H9 (cell line): ENCODE measurements around the gene PIK3CG. TPM values are rescaled to one million over a fixed set of nuclear protein-coding genes. Genes with fewer than 3 reads are reported as not detected.

Source experiments
- DNase-seq: peaks from one replicate; pipeline ENCODE4 v3.0.0-alpha.2; 2017
- H2AFZ ChIP-seq: one replicate; pipeline ENCODE4 v1.6.1; 2013; ENCODE audit warnings: mild to moderate bottlenecking, low read length, control low read depth, moderate library complexity
- H2AK5ac ChIP-seq: 2 replicates; pipeline ENCODE4 v1.6.1; 2013; ENCODE audit warnings: low read length, control low read depth, mixed read lengths; ENCODE audit not compliant: insufficient read length
- H2BK120ac ChIP-seq: one replicate; pipeline ENCODE4 v1.6.1; 2013; ENCODE audit warnings: low read depth, mild to moderate bottlenecking, low read length, control low read depth, inconsistent platforms; ENCODE audit not compliant: poor library complexity, severe bottlenecking
- H2BK12ac ChIP-seq: 2 replicates; pipeline ENCODE4 v1.6.1; 2013; ENCODE audit warnings: low read length, control low read depth, mixed read lengths, low read depth; ENCODE audit not compliant: insufficient read length
- H2BK15ac ChIP-seq: 2 replicates; pipeline ENCODE4 v1.6.1; 2013; ENCODE audit warnings: low read depth, low read length, control low read depth
- H2BK20ac ChIP-seq: one replicate; pipeline ENCODE4 v1.6.1; 2013; ENCODE audit warnings: low read depth, mild to moderate bottlenecking, low read length, control low read depth, inconsistent platforms; ENCODE audit not compliant: poor library complexity, severe bottlenecking
- H2BK5ac ChIP-seq: 2 replicates; pipeline ENCODE4 v1.6.1; 2013; ENCODE audit warnings: low read length, control low read depth, mixed read lengths; ENCODE audit not compliant: insufficient read length
- H3K14ac ChIP-seq: 2 replicates; pipeline ENCODE4 v1.6.1; 2013; ENCODE audit warnings: low read length, control low read depth; ENCODE audit not compliant: insufficient read depth
- H3K18ac ChIP-seq: 2 replicates; pipeline ENCODE4 v1.6.1; 2013; ENCODE audit warnings: low read depth, mild to moderate bottlenecking, mixed read lengths, low read length, control low read depth; ENCODE audit not compliant: insufficient read length
- H3K23ac ChIP-seq: 2 replicates; pipeline ENCODE4 v1.6.1; 2013; ENCODE audit warnings: low read length, control low read depth, mixed read lengths, low read depth; ENCODE audit not compliant: insufficient read length
- H3K23me2 ChIP-seq: 2 replicates; pipeline ENCODE4 v1.6.1; 2013; ENCODE audit warnings: low read depth, mild to moderate bottlenecking, mixed read lengths, low read length, control low read depth; ENCODE audit not compliant: insufficient read length, poor library complexity, severe bottlenecking
- H3K27ac ChIP-seq: 2 replicates; pipeline ENCODE4 v1.5.1; 2013; ENCODE audit warnings: low read length, control low read depth, mixed read lengths, low read depth; ENCODE audit not compliant: insufficient read length
- H3K27me3 ChIP-seq: 2 replicates; pipeline ENCODE4 v1.6.1; 2013; ENCODE audit warnings: low read length, control low read depth, inconsistent platforms; ENCODE audit not compliant: insufficient read depth
- H3K4ac ChIP-seq: 2 replicates; pipeline ENCODE4 v1.6.1; 2013; ENCODE audit warnings: low read depth, mild to moderate bottlenecking, control low read depth, inconsistent platforms, low read length, moderate library complexity
- H3K4me1 ChIP-seq: 2 replicates; pipeline ENCODE4 v1.6.1; 2013; ENCODE audit warnings: low read length, control low read depth, inconsistent platforms; ENCODE audit not compliant: insufficient read depth
- H3K4me2 ChIP-seq: 2 replicates; pipeline ENCODE4 v1.6.1; 2013; ENCODE audit warnings: low read length, control low read depth, mixed read lengths; ENCODE audit not compliant: insufficient read length, insufficient read depth
- H3K56ac ChIP-seq: 2 replicates; pipeline ENCODE4 v1.6.1; 2013; ENCODE audit warnings: low read depth, mild to moderate bottlenecking, mixed read lengths, low read length, control low read depth; ENCODE audit not compliant: insufficient read length
- H3K79me1 ChIP-seq: 2 replicates; pipeline ENCODE4 v1.6.1; 2013; ENCODE audit warnings: low read depth, mild to moderate bottlenecking, moderate library complexity, low read length, control low read depth, inconsistent platforms; ENCODE audit not compliant: insufficient read depth, poor library complexity, severe bottlenecking
- H3K79me2 ChIP-seq: 2 replicates; pipeline ENCODE4 v1.6.1; 2013; ENCODE audit warnings: low read length, control low read depth, inconsistent platforms; ENCODE audit not compliant: insufficient read depth
- H3K9ac ChIP-seq: 2 replicates; pipeline ENCODE4 v1.6.1; 2013; ENCODE audit warnings: low read length, control low read depth, mixed read lengths; ENCODE audit not compliant: insufficient read length; ENCODE audit errors: extremely low read depth
- H3K9me3 ChIP-seq: one replicate; pipeline ENCODE4 v1.6.1; 2013; ENCODE audit warnings: low read depth, low read length, inconsistent platforms; ENCODE audit not compliant: control insufficient read depth
- H3T11ph ChIP-seq: one replicate; pipeline ENCODE4 v1.6.1; 2013; ENCODE audit warnings: mild to moderate bottlenecking, low read length, control low read depth, inconsistent platforms
- H4K20me1 ChIP-seq: one replicate; pipeline ENCODE4 v1.6.1; 2013; ENCODE audit not compliant: control insufficient read depth, insufficient read length, insufficient read depth
- H4K5ac ChIP-seq: 2 replicates; pipeline ENCODE4 v1.6.1; 2013; ENCODE audit warnings: low read depth, mild to moderate bottlenecking, mixed read lengths, low read length, control low read depth; ENCODE audit not compliant: insufficient read length
- H4K8ac ChIP-seq: replicated peaks from 2 replicates; pipeline ENCODE4 v1.6.1; 2013; ENCODE audit warnings: low read length, control low read depth, mixed read lengths, low read depth; ENCODE audit not compliant: insufficient read length
- H4K91ac ChIP-seq: 2 replicates; pipeline ENCODE4 v1.6.1; 2013; ENCODE audit warnings: low read depth, mild to moderate bottlenecking, moderate library complexity, mixed read lengths, low read length, control low read depth; ENCODE audit not compliant: insufficient read length
- H3K27ac Mint-ChIP-seq, 3 experiments: 2 replicates in 2 of 3; 3 replicates in 1 of 3; pipeline ENCODE4 v1.8.0; 2020 to 2021; ENCODE audit warnings: mixed read lengths in 3 of 3, mild to moderate bottlenecking in 1 of 3, moderate library complexity in 1 of 3
- H3K27me3 Mint-ChIP-seq: 2 replicates; pipeline ENCODE4 v1.8.0; 2021; ENCODE audit warnings: low read depth, mild to moderate bottlenecking, moderate library complexity, mixed read lengths
- H3K36me3 Mint-ChIP-seq, 3 experiments: 2 replicates in 2 of 3; 3 replicates in 1 of 3; pipeline ENCODE4 v1.8.0; 2020 to 2021; ENCODE audit warnings: low read depth in 3 of 3, mixed read lengths in 3 of 3; ENCODE audit not compliant: insufficient read depth in 1 of 3
- H3K4me1 Mint-ChIP-seq, 2 experiments: 2 replicates each; pipeline ENCODE4 v1.8.0; 2020; ENCODE audit warnings: mixed read lengths in 2 of 2
- H3K4me3 Mint-ChIP-seq, 2 experiments: 2 replicates in 1 of 2; 3 replicates in 1 of 2; pipeline ENCODE4 v1.8.0; 2020 to 2021; ENCODE audit warnings: mild to moderate bottlenecking in 2 of 2, mixed read lengths in 2 of 2, moderate library complexity in 1 of 2
- H3K9me3 Mint-ChIP-seq, 2 experiments: 2 replicates in 1 of 2; 3 replicates in 1 of 2; pipeline ENCODE4 v1.8.0; 2020; ENCODE audit warnings: mild to moderate bottlenecking in 2 of 2, mixed read lengths in 2 of 2, moderate library complexity in 1 of 2
- WGBS: extraction: QIAGEN DNeasy Blood & Tissue Kit; methylation state at CpG from one replicate; pipeline ENCODE4 v1.1.7; 2013; ENCODE audit warnings: missing lambda C conversion rate, low lambda C conversion rate, mixed read lengths; ENCODE audit not compliant: insufficient read length; ENCODE audit errors: extremely low coverage; 5-methylcytosine and 5-hydroxymethylcytosine counted together
- total RNA-seq: library from RNA; stranded (reverse); gene quantifications from 2 replicates; pipeline ENCODE4 v1.2.1, GENCODE V29; 2021
- TF ChIP-seq, protein P1 (sequence below): fragments of 200-600 bp; sonication (generic); conservative IDR thresholded peaks from 3 replicates; pipeline ENCODE4 v1.8.0; 2021; ENCODE audit warnings: antibody characterized with exemption, mild to moderate bottlenecking

Gene PIK3CG
- total RNA-seq, 1 experiment from 2014 or later: not detected

DNA sequence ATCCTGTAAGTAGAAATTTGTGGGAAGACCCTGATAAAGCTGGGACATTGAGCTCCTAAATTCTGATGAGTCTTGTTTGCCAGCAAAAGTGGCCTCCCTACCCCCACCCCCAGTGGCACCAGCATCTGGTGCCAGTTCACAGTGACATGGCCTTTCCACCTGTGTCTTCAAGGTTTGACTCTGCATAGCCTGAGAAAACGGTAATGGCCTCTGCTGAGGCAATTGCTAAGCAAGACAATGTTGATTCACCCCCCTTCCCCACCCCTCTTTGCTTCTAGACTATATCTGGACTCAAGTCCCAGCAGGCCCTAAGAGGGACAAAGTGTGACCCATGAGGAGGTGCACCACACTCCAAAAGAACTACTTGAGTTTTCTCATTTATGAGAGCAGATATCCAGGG is 48.0 kb upstream of the PIK3CG start:
- H3K9me3 Mint-ChIP-seq: no peaks in the 10 kb centered on the region
- Histone ChIP-seq H3K79me2 (no peaks in the 10 kb centered on the region), H4K5ac (no peak overlapping the region), H3K23ac (no peak overlapping the region), H4K91ac (no peak overlapping the region), H3K79me1 (no peaks in the 10 kb centered on the region), H2BK20ac (no peak overlapping the region), H3T11ph (no peak overlapping the region), H3K27ac (no peak overlapping the region), H4K20me1 (no peaks in the 10 kb centered on the region), H2BK120ac (no peak overlapping the region), H3K4me2 (no peak overlapping the region), H3K18ac (no peak overlapping the region), H3K23me2 (no peaks in the 10 kb centered on the region), H4K8ac (no peak overlapping the region), H2BK12ac (no peak overlapping the region), H2BK5ac (no peak overlapping the region), H2AK5ac (no peak overlapping the region), H3K4ac (no peak overlapping the region), H3K56ac (no peak overlapping the region), H3K27me3 (no peaks in the 10 kb centered on the region), H3K9me3 (no peaks in the 10 kb centered on the region), H3K4me1 (no peaks in the 10 kb centered on the region), H3K9ac (no peak overlapping the region), H2AFZ (no peak overlapping the region), H3K14ac (no peak overlapping the region), H2BK15ac (no peak overlapping the region)
- H3K36me3 Mint-ChIP-seq: no peaks in the 10 kb centered on the region
- DNase-seq: no peak
- H3K4me1 Mint-ChIP-seq: peaks cover 2 to 7% of the 10 kb centered on the region in 2 experiments; a peak in 3 of 4 replicates
- no CpG with 5 or more reads among the region's 1 CpG for WGBS
- H3K4me3 Mint-ChIP-seq: no peak overlapping the region
- H3K27me3 Mint-ChIP-seq: no peaks in the 10 kb centered on the region
- no peak overlapping the region for H3K27ac Mint-ChIP-seq
- TF ChIP-seq, protein P1, sequence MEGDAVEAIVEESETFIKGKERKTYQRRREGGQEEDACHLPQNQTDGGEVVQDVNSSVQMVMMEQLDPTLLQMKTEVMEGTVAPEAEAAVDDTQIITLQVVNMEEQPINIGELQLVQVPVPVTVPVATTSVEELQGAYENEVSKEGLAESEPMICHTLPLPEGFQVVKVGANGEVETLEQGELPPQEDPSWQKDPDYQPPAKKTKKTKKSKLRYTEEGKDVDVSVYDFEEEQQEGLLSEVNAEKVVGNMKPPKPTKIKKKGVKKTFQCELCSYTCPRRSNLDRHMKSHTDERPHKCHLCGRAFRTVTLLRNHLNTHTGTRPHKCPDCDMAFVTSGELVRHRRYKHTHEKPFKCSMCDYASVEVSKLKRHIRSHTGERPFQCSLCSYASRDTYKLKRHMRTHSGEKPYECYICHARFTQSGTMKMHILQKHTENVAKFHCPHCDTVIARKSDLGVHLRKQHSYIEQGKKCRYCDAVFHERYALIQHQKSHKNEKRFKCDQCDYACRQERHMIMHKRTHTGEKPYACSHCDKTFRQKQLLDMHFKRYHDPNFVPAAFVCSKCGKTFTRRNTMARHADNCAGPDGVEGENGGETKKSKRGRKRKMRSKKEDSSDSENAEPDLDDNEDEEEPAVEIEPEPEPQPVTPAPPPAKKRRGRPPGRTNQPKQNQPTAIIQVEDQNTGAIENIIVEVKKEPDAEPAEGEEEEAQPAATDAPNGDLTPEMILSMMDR: no peak
